Measurements from ENCODE around the gene NRXN2.

- no peak for TF ChIP-seq ZNF239 (tag by site-specific recombination; IDR thresholded peaks at IDR 0.05)
- TF ChIP-seq ZNF155 (tag by site-specific recombination; IDR thresholded peaks at IDR 0.05) = no peak
- TF ChIP-seq CTCF (tag by site-specific recombination; IDR thresholded peaks at IDR 0.05) = no peak
- TF ChIP-seq PRDM1 (tag by site-specific recombination; IDR thresholded peaks at IDR 0.05) = no peak
- no peak for TF ChIP-seq IKZF3 (tag by site-specific recombination; IDR thresholded peaks at IDR 0.05)
Measured at GRCh38 chr11:64687204-64687603, 35.8 kb downstream of the NRXN2 start.
